OCI-LY1 (cell line): ENCODE data around the gene PSTPIP1.

ENCODE experiments used
- CTCF ChIP-seq: fragments of 200-600 bp; sonication (generic), shearing (Covaris generic); IDR thresholded peaks from 2 replicates; pipeline ENCODE4 v1.5.1; 2017; ENCODE audit warnings: mild to moderate bottlenecking, antibody characterized with exemption, low read length, moderate library complexity, mixed read lengths
- EZH2 ChIP-seq: fragments of 200-600 bp; sonication (generic), shearing (Covaris generic); IDR thresholded peaks from 2 replicates; pipeline ENCODE4 v1.8.0; 2017; ENCODE audit warnings: borderline replicate concordance, mixed run types, mild to moderate bottlenecking, antibody characterized with exemption, low read length, moderate library complexity, mixed read lengths

GRCh38 chr15:76986743-76987142 lies 8.2 kb upstream of the PSTPIP1 start:
- TF ChIP-seq CTCF = no peak
- TF ChIP-seq EZH2 = no peak
